AG04450 (cell line): ENCODE results near the gene PCSK6. TPM values are rescaled to one million over a fixed set of nuclear protein-coding genes. Genes with fewer than 3 reads are reported as not detected.

Experiments
- CTCF ChIA-PET: fragments of 300-600, 350-600 bp; formaldehyde crosslinking; extraction: SDS; loops from one replicate; lab custom pipeline; 2022; ENCODE audit warnings: antibody characterized with exemption, inconsistent platforms; lab: Charles Lee
- POLR2A ChIA-PET: fragments of 350-600 bp; formaldehyde crosslinking; extraction: SDS; loops from one replicate; lab custom pipeline; 2021; ENCODE audit warnings: antibody characterized with exemption, inconsistent platforms; lab: Yijun Ruan, JAX
- DNase-seq: peaks from one replicate; pipeline ENCODE4 v3.0.0-alpha.2; 2011; ENCODE audit warnings: low read depth, low spot score
- H3K27ac ChIP-seq: one replicate; pipeline ENCODE4 v1.5.1; 2012; ENCODE audit warnings: low read depth, low read length, control low read depth
- H3K27me3 ChIP-seq: one replicate; pipeline ENCODE4 v1.6.0; 2012; ENCODE audit warnings: low read length; ENCODE audit not compliant: control insufficient read depth, insufficient read depth
- H3K4me3 ChIP-seq: 2 replicates; pipeline ENCODE4 v1.5.1; 2011; ENCODE audit warnings: mild to moderate bottlenecking, low read depth, low read length, control low read depth
- H3K9me3 ChIP-seq: 2 replicates; pipeline ENCODE4 v1.5.1; 2012; ENCODE audit warnings: low read length; ENCODE audit not compliant: control insufficient read depth, insufficient read depth
- polyA plus RNA-seq: library from polyadenylated mRNA; depleted of rRNA; stranded (reverse); fragments of >200 nt; gene quantifications from 2 replicates; pipeline ENCODE4 v1.2.3, GENCODE V29; 2011
- TF ChIP-seq, protein P1 (sequence below): IDR thresholded peaks from 2 replicates; pipeline ENCODE4 v1.5.1; 2011; ENCODE audit warnings: low read depth, low read length, control low read depth, inconsistent platforms

The PCSK6 gene
- polyA plus RNA-seq, 1 experiment: 0.06 TPM

DNA sequence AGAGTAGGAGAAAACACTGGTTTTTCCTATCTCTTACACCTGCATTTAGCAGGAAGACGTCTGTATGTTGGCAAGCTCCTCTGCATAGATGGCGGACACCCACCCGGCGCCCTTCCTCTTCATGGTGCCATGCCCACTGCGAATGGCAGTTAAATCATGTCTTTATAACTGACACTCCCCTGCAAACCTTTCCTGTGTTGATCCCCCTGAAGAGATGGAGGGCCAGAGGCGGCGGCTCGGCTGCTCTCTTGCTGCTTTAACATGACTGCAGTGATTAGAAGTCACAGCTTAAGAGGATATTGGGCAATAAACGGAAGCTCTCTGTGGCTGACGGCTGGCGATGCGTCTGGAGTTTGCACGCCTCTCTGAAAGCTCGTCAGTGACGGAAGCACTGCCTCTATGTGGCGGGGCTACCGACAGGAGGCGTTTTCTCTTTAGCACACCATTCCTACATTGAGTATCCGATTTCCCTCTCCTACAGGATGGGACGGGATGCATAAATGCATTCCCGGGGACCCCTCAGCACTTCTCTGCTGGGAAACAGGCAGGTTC lies 168.9 kb downstream of the PCSK6 start:
- TF ChIP-seq, protein P1, sequence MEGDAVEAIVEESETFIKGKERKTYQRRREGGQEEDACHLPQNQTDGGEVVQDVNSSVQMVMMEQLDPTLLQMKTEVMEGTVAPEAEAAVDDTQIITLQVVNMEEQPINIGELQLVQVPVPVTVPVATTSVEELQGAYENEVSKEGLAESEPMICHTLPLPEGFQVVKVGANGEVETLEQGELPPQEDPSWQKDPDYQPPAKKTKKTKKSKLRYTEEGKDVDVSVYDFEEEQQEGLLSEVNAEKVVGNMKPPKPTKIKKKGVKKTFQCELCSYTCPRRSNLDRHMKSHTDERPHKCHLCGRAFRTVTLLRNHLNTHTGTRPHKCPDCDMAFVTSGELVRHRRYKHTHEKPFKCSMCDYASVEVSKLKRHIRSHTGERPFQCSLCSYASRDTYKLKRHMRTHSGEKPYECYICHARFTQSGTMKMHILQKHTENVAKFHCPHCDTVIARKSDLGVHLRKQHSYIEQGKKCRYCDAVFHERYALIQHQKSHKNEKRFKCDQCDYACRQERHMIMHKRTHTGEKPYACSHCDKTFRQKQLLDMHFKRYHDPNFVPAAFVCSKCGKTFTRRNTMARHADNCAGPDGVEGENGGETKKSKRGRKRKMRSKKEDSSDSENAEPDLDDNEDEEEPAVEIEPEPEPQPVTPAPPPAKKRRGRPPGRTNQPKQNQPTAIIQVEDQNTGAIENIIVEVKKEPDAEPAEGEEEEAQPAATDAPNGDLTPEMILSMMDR: peak; percentile 52
- Histone ChIP-seq H3K27ac (no peak overlapping the region), H3K4me3 (no peak overlapping the region), H3K27me3 (peaks cover 36% of the 10 kb centered on the region), H3K9me3 (no peaks in the 10 kb centered on the region; the same call in 1 of the 2 replicates)
- CTCF ChIA-PET: interaction anchor here (0.7 to 3.7 kb wide), 3 partner anchors 21 to 321 kb away, joined by 4 to 30 read pairs (median 7); no protein-coding TSS in a partner anchor
- POLR2A ChIA-PET: no interaction called here
- no peak for DNase-seq

DNA sequence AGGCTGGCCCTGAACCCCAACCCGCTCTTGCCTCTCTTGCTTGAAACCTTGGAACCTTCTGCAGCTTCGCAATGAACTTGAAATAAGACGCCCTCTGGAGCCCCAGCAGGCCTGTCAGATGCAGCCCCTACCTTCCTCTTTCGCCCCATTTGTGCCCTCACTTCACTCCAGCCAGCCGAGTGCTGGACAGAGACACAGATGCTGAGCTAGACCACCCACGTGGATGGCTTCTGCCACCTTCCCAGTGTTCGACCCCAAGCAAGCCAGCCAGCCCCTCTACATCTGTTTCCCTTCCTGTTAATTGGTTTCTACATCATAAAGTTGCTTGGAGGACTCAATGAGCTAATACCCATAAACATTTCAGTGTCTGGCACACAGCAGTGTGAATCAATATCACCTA lies 170.7 kb downstream of the PCSK6 start:
- ChIA-PET CTCF (interaction anchor here (1.7 to 3.7 kb wide), 2 partner anchors 19 to 323 kb away, joined by 7 to 30 read pairs; no protein-coding TSS in a partner anchor), POLR2A (no interaction called here)
- no peak for DNase-seq

DNA sequence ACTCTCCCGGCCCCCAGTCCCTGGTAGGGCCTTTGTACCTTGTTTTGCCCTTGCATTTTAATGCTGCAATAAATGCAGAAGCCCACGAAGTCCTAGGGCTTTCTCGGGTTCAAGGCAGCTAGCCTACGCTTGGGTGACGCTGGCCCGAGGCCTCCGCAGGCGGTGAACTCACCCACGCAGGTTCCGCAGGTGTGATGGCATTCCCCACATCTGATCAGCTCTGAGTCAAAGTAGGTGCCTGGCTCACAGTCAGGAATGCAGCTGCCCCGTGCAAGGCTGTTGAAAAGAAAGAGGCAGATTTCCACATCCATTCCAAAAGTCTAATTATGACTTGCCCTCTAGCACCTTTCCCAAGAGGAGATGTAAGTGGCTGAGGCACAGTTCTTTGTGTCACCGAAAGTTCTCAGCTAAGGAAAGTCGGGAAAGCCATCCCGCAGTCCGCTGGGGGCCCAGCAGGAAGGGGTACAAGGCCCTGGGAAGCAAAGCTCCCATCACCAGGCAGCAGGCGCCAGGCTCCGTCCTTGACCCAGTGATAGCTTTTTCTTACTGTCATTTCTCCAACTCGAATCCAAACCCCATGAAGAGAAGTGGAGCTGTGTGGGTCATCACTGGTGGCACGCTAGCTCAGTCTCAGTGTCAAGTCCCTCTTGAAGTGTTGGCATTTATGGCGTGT lies 171.2 kb downstream of the PCSK6 start:
- no peak overlapping the region for H3K4me3 ChIP-seq
- peaks cover 37% of the 10 kb centered on the region for H3K27me3 ChIP-seq
- no peak overlapping the region for H3K27ac ChIP-seq
- POLR2A ChIA-PET: no interaction called here
- no peaks in the 10 kb centered on the region; the same call in 1 of the 2 replicates for H3K9me3 ChIP-seq
- DNase-seq: no peak
- TF ChIP-seq, protein P1: no peak
- CTCF ChIA-PET: interaction anchor here (3.7 kb wide), 1 partner anchor 323 kb away, joined by 30 read pairs; no protein-coding TSS in a partner anchor

More for the DNA sequence above, 170.7 kb downstream of the PCSK6 start:
- TF ChIP-seq, protein P1: no peak
- H3K4me3 ChIP-seq: no peak overlapping the region
- H3K27me3 ChIP-seq: peaks cover 37% of the 10 kb centered on the region
- no peaks in the 10 kb centered on the region; the same call in 1 of the 2 replicates for H3K9me3 ChIP-seq
- H3K27ac ChIP-seq: no peak overlapping the region

DNA sequence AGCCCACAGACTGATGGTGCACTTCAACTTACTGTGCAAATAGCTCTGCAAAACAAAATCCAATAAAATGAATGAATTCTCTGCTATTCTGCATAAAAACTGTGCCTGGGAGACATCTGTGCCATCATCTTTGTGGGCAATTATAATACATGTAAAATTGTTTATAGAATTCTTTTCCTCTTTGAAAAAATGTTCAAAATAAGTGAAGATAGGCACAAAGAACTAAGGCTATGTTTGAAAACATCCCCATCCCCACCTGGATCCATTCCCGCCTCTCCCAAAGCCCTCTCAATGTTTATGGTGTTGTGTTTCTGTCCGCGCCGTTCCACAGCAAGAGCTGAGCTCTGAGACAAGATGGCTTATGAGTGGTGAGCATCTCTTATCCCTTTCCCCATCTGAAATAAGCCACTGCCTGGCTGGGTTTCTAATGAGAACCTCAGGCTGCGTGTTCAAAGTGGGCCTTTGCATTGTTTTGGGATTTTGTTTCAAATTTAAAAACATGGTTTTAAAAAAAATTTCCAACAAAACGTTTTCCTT lies 172.1 kb downstream of the PCSK6 start:
- CTCF ChIA-PET: no interaction called here
- POLR2A ChIA-PET: no interaction called here

More for the DNA sequence above, 172.1 kb downstream of the PCSK6 start:
- no peak for DNase-seq
- H3K9me3 ChIP-seq: no peaks in the 10 kb centered on the region; the same call in 1 of the 2 replicates
- H3K27ac ChIP-seq: no peak overlapping the region
- H3K4me3 ChIP-seq: no peak overlapping the region
- TF ChIP-seq, protein P1: no peak
- peaks cover 33% of the 10 kb centered on the region for H3K27me3 ChIP-seq
